SU-DHL-6 (cell line): ENCODE data around the gene TUNAR.

Source experiments
- CTCF ChIP-seq: fragments of 200-600 bp; sonication (generic); IDR thresholded peaks from one replicate; pipeline ENCODE4 v1.5.1; 2017; ENCODE audit warnings: antibody characterized with exemption, mild to moderate bottlenecking, low read length, moderate library complexity; ENCODE audit not compliant: insufficient read depth, poor library complexity, severe bottlenecking
- EZH2phosphoT487 ChIP-seq: fragments of 200-600 bp; sonication (generic), shearing (Covaris generic); conservative IDR thresholded peaks from 2 replicates; pipeline ENCODE4 v1.6.1; 2018; ENCODE audit warnings: mild to moderate bottlenecking, antibody characterized with exemption, low read length, moderate library complexity, mixed read lengths

- no peak for TF ChIP-seq CTCF
- TF ChIP-seq EZH2phosphoT487 = no peak
Measured at GRCh38 chr14:95897280-95897679, 20.6 kb downstream of the TUNAR start.
